DND-41 (cell line): ENCODE results near the gene RTN4RL2.

Experiments
- EZH2 ChIP-seq: IDR thresholded peaks from 3 replicates; pipeline ENCODE4 v1.6.1; 2012; ENCODE audit warnings: borderline replicate concordance, low read depth, mild to moderate bottlenecking, moderate library complexity, low read length, inconsistent platforms; ENCODE audit not compliant: severe bottlenecking
- TF ChIP-seq, protein P1 (sequence below): IDR thresholded peaks from 2 replicates; pipeline ENCODE4 v1.5.1; 2012; ENCODE audit warnings: borderline replicate concordance, low read length, moderate library complexity, mild to moderate bottlenecking; ENCODE audit not compliant: poor library complexity, severe bottlenecking; ENCODE audit errors: extremely low read depth

DNA sequence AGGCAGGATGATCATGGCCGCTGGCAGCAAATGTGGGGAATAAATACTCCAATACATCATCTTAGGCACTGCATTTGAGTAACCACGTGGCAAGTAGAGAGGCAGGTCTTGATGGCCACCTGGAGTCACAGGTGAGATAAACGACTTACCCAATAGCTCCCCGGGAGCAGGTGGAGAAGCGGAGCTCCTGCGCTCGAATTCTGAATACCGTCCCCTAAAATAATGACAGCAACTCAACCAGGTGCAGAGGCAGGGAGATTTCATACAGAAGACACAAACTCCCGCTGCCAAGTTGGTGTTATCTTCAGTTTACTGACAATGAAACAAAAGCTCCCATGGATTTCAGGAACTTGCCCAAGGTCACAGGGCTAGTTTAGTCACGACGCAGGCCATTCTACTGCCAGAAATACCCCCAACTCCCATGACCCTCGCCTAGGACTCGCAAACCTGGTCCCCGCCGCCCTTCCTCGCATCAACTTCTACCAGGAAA lies 33.8 kb upstream of the RTN4RL2 start:
- TF ChIP-seq, protein P1, sequence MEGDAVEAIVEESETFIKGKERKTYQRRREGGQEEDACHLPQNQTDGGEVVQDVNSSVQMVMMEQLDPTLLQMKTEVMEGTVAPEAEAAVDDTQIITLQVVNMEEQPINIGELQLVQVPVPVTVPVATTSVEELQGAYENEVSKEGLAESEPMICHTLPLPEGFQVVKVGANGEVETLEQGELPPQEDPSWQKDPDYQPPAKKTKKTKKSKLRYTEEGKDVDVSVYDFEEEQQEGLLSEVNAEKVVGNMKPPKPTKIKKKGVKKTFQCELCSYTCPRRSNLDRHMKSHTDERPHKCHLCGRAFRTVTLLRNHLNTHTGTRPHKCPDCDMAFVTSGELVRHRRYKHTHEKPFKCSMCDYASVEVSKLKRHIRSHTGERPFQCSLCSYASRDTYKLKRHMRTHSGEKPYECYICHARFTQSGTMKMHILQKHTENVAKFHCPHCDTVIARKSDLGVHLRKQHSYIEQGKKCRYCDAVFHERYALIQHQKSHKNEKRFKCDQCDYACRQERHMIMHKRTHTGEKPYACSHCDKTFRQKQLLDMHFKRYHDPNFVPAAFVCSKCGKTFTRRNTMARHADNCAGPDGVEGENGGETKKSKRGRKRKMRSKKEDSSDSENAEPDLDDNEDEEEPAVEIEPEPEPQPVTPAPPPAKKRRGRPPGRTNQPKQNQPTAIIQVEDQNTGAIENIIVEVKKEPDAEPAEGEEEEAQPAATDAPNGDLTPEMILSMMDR, result no peak
- TF ChIP-seq EZH2, result no peak
